Right atrium auricular region (tissue), 2 donors: ENCODE results near the gene ATG7. TPM values are rescaled to one million over a fixed set of nuclear protein-coding genes. Genes with fewer than 3 reads are reported as not detected.
"Not testable (repeated sequence)": the region's sequence is repeated elsewhere in the genome, so short reads cannot be mapped to it uniquely, and the experiment has no call there.

Experiments
- DNase-seq: peaks from one replicate; pipeline ENCODE4 v3.0.0-alpha.2; 2019; ENCODE audit warnings: low spot score
- H3K27ac ChIP-seq, 2 donors: fragments of 200-600 bp; sonication (generic); 1 replicate in 1 of 2; 2 replicates in 1 of 2; pipeline ENCODE4 v1.5.1; 2016 to 2019
- H3K27me3 ChIP-seq, 2 donors: fragments of 200-600 bp; sonication (generic); one replicate each; pipeline versions ENCODE4 v1.5.1 to v1.6.0; 2017 to 2019
- H3K36me3 ChIP-seq: fragments of 200-600 bp; sonication (generic); one replicate; pipeline ENCODE4 v1.5.1; 2016
- H3K4me1 ChIP-seq, 2 donors: fragments of 200-600 bp; sonication (generic); one replicate each; pipeline versions ENCODE4 v1.5.1 to v1.6.0; 2017 to 2019
- H3K4me3 ChIP-seq, 2 donors: fragments of 200-600 bp; sonication (generic); 1 replicate in 1 of 2; 2 replicates in 1 of 2; pipeline ENCODE4 v1.5.1; 2017 to 2019; ENCODE audit warnings: mild to moderate bottlenecking in 1 of 2, moderate library complexity in 1 of 2
- H3K9me3 ChIP-seq, 2 donors: fragments of 200-600 bp; sonication (generic); one replicate each; pipeline ENCODE4 v1.5.1; 2019
- CTCF ChIP-seq, 2 donors: fragments of 200-600 bp; sonication (generic); IDR thresholded peaks; one replicate each; pipeline ENCODE4 v1.5.1; 2019; ENCODE audit warnings: antibody characterized with exemption in 2 of 2
- total RNA-seq, 2 donors: library from RNA; depleted of rRNA; stranded (reverse); fragments of >200 nt; gene quantifications; one replicate each; pipeline ENCODE4 v1.1.0, GENCODE V29; 2016

ATG7 gene
- total RNA-seq, 2 donors from 2014 or later, result 15.2 to 23.8 TPM

DNA sequence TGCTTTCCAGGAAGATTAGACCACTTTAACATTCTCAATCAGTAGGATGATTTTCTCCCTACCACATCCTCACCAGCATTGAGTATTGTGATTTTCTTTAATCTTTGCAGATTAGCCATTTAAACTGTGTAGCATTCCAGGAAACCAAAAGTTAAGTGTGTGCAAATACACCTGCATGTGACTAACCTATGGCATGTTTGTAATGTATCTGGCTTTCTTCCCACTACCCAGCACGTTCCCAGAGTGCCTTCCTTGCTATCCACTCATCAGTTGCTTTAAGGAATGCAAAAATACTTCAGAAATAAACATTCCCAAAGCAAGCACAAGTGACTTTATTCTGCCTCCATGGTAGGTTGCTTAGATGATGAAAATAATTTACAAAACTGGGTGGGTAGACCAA is 74.2 kb downstream of the ATG7 start:
- Histone ChIP-seq H3K27ac (no peak overlapping the region), H3K4me1 (peaks cover 0 to 3% of the 10 kb centered on the region in 2 donors), H3K4me3 (no peak overlapping the region), H3K36me3 (peaks cover 22% of the 10 kb centered on the region), H3K9me3 (no peaks in the 10 kb centered on the region), H3K27me3 (no peaks in the 10 kb centered on the region)
- no peak for DNase-seq
- TF ChIP-seq CTCF (IDR thresholded peaks at IDR 0.05), result no peak

DNA sequence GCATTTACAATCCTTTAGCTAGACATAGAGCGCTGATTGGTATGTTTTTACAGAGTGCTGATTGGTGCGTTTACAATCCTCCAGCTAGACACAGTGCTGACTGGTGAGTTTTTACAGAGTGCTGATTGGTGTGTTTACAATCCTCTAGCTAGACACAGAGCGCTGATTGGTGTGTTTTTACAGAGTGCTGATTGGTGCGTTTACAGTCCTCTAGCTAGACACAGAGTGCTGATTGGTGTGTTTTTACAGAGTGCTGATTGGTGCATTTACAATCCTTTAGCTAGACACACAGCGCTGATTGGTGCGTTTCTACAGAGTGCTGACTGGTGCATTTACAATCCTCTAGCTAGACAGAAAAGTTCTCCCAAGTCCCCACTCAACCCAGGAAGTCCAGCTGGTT is 76.7 kb downstream of the ATG7 start:
- not testable (repeated sequence) for H3K9me3 ChIP-seq, H3K27me3 ChIP-seq, H3K27ac ChIP-seq, H3K4me1 ChIP-seq, DNase-seq, H3K4me3 ChIP-seq
- peaks cover 14% of the 10 kb centered on the region for H3K36me3 ChIP-seq

GRCh38 chr3:11349446-11349845 is 77.2 kb downstream of the ATG7 start:
- H3K27ac ChIP-seq, result no peak overlapping the region
- no peak for DNase-seq
- H3K27me3 ChIP-seq, result no peaks in the 10 kb centered on the region
- no peak overlapping the region for H3K4me3 ChIP-seq
- H3K9me3 ChIP-seq, result no peaks in the 10 kb centered on the region
- no peak for TF ChIP-seq CTCF (IDR thresholded peaks at IDR 0.05)
- H3K36me3 ChIP-seq, result peaks cover 14% of the 10 kb centered on the region
- H3K4me1 ChIP-seq, result peaks cover 0 to 3% of the 10 kb centered on the region in 2 donors

DNA sequence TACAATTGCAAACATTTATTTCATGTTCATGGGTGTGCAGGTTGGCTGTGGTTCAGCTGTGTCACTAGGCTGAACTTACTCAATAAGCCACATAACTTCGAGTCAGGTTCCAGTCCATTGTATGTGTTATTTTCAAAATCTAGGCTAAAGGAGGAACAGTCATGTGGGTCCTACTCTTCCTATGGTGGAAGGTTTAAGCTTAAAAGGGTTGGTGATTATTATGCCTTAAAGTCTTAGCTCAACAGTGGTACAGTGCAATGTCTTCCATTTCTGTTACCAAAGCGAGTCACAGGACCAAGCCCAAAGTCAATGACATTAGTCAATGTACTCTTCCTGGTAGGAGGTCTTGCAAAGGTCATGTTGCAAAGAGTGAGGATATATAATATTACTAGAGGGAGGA is 78.2 kb downstream of the ATG7 start:
- Histone ChIP-seq H3K36me3 (peaks cover 14% of the 10 kb centered on the region), H3K4me1 (no peaks in the 10 kb centered on the region), H3K4me3 (no peak overlapping the region), H3K27ac (no peak overlapping the region), H3K27me3 (no peaks in the 10 kb centered on the region), H3K9me3 (no peaks in the 10 kb centered on the region)
- no peak for TF ChIP-seq CTCF (IDR thresholded peaks at IDR 0.05)
- DNase-seq, result no peak

DNA sequence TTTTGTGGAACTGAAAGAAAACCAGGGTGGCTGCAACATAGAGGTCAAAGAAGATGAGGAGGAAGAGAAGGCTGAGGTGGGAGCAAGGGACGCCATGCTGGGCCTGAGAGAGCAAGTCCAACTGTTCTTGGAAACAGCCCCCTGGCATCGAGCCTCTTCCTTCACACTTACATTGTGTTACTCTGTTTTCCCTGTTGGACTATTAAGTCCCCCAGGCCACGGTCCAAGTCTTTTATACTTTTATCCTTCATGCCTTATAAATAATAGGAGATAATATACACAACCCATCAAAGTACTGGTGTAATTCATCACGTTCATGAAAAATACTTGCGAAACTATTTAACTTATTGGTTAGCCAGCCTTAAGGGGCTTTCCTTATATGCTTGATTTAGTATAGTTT is 79.3 kb downstream of the ATG7 start:
- Histone ChIP-seq H3K27ac (no peak overlapping the region), H3K27me3 (no peaks in the 10 kb centered on the region), H3K36me3 (peaks cover 14% of the 10 kb centered on the region), H3K4me3 (no peak overlapping the region), H3K4me1 (no peaks in the 10 kb centered on the region), H3K9me3 (no peaks in the 10 kb centered on the region)
- DNase-seq, result no peak
- no peak for TF ChIP-seq CTCF (IDR thresholded peaks at IDR 0.05)

DNA sequence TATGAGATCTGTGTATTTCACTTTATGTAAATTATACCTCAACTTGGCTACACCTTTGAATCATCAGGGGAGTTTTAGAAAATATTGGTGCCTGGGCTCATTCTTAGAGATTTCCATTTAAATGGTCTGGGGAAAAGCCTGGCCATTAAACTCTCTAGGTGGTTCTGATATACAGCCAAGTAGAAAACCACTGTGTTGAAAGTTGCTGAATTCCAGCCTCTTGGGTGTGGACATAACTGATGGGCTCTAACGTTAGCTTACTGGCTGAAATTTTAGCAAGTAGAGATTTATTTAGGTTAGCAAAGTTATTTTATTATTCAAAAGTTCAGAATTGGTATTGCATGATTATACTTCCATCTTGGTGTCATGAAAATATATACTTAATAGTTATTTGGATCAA is 84.1 kb downstream of the ATG7 start:
- Histone ChIP-seq H3K9me3 (no peaks in the 10 kb centered on the region), H3K27ac (no peak overlapping the region), H3K4me3 (no peak overlapping the region), H3K4me1 (no peaks in the 10 kb centered on the region), H3K36me3 (peaks cover 27% of the 10 kb centered on the region), H3K27me3 (no peaks in the 10 kb centered on the region)
- no peak for TF ChIP-seq CTCF (IDR thresholded peaks at IDR 0.05)
- DNase-seq, result no peak
